AG04450 (cell line): ENCODE results near the gene ZNF581. TPM values are rescaled to one million over a fixed set of nuclear protein-coding genes. Genes with fewer than 3 reads are reported as not detected.

ENCODE experiments used
- CTCF ChIA-PET: fragments of 300-600, 350-600 bp; formaldehyde crosslinking; extraction: SDS; loops from one replicate; lab custom pipeline; 2022; ENCODE audit warnings: antibody characterized with exemption, inconsistent platforms; lab: Charles Lee
- POLR2A ChIA-PET: fragments of 350-600 bp; formaldehyde crosslinking; extraction: SDS; loops from one replicate; lab custom pipeline; 2021; ENCODE audit warnings: antibody characterized with exemption, inconsistent platforms; lab: Yijun Ruan, JAX
- DNase-seq: peaks from one replicate; pipeline ENCODE4 v3.0.0-alpha.2; 2011; ENCODE audit warnings: low read depth, low spot score
- H3K27ac ChIP-seq: one replicate; pipeline ENCODE4 v1.5.1; 2012; ENCODE audit warnings: low read depth, low read length, control low read depth
- H3K27me3 ChIP-seq: one replicate; pipeline ENCODE4 v1.6.0; 2012; ENCODE audit warnings: low read length; ENCODE audit not compliant: control insufficient read depth, insufficient read depth
- H3K4me3 ChIP-seq: 2 replicates; pipeline ENCODE4 v1.5.1; 2011; ENCODE audit warnings: mild to moderate bottlenecking, low read depth, low read length, control low read depth
- H3K9me3 ChIP-seq: 2 replicates; pipeline ENCODE4 v1.5.1; 2012; ENCODE audit warnings: low read length; ENCODE audit not compliant: control insufficient read depth, insufficient read depth
- polyA plus RNA-seq: library from polyadenylated mRNA; depleted of rRNA; stranded (reverse); fragments of >200 nt; gene quantifications from 2 replicates; pipeline ENCODE4 v1.2.3, GENCODE V29; 2011
- TF ChIP-seq, protein P1 (sequence below): IDR thresholded peaks from 2 replicates; pipeline ENCODE4 v1.5.1; 2011; ENCODE audit warnings: low read depth, low read length, control low read depth, inconsistent platforms

The ZNF581 gene
- polyA plus RNA-seq, 1 experiment: 19.1 TPM

- H3K4me3 ChIP-seq: peak overlapping the region; percentile 87
- peaks cover 16% of the 10 kb centered on the region; the same call in 1 of the 2 replicates for H3K9me3 ChIP-seq
- H3K27ac ChIP-seq: no peak overlapping the region
- TF ChIP-seq, protein P1, sequence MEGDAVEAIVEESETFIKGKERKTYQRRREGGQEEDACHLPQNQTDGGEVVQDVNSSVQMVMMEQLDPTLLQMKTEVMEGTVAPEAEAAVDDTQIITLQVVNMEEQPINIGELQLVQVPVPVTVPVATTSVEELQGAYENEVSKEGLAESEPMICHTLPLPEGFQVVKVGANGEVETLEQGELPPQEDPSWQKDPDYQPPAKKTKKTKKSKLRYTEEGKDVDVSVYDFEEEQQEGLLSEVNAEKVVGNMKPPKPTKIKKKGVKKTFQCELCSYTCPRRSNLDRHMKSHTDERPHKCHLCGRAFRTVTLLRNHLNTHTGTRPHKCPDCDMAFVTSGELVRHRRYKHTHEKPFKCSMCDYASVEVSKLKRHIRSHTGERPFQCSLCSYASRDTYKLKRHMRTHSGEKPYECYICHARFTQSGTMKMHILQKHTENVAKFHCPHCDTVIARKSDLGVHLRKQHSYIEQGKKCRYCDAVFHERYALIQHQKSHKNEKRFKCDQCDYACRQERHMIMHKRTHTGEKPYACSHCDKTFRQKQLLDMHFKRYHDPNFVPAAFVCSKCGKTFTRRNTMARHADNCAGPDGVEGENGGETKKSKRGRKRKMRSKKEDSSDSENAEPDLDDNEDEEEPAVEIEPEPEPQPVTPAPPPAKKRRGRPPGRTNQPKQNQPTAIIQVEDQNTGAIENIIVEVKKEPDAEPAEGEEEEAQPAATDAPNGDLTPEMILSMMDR: no peak
- CTCF ChIA-PET: interaction anchor here (0.5 to 1.2 kb wide), 2 partner anchors 15 to 32 kb away, joined by 3 read pairs; no protein-coding TSS in a partner anchor
- POLR2A ChIA-PET: interaction anchor here (0.6 to 1.0 kb wide), 4 partner anchors 12 to 34 kb away, joined by 3 to 4 read pairs (median 3); no protein-coding TSS in a partner anchor
- DNase-seq: no peak
- H3K27me3 ChIP-seq: no peaks in the 10 kb centered on the region
Observed at GRCh38 chr19:55600662-55601028, 42.8 kb upstream of the ZNF581 start.

DNA sequence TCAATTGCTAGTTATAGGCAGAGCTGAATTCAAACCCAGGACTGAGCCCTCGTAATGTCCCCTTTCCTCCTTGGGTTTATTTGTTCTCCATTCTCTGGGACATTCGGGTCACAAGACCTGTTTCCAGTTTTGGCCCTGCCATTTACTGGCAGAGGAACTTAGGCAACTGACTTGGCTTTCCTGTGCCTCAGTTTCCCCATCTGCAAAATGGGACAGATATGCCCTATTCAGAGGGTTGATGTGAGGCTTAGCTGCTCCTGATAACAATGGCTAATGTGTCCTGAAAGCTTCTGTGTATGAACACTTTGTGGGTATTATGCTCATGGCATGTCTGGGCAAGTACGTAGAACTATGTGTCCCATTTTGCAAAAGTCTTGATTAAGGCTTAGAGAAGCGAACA, 42.4 kb upstream of the ZNF581 start:
- ChIA-PET CTCF (interaction anchor here (0.5 to 1.2 kb wide), 2 partner anchors 15 to 32 kb away, joined by 3 read pairs; no protein-coding TSS in a partner anchor), POLR2A (no interaction called here)
- DNase-seq: no peak
- Histone ChIP-seq H3K27me3 (no peaks in the 10 kb centered on the region), H3K4me3 (peak overlapping the region; percentile 87), H3K27ac (no peak overlapping the region), H3K9me3 (peaks cover 16% of the 10 kb centered on the region; the same call in 1 of the 2 replicates)
- TF ChIP-seq, protein P1: no peak

DNA sequence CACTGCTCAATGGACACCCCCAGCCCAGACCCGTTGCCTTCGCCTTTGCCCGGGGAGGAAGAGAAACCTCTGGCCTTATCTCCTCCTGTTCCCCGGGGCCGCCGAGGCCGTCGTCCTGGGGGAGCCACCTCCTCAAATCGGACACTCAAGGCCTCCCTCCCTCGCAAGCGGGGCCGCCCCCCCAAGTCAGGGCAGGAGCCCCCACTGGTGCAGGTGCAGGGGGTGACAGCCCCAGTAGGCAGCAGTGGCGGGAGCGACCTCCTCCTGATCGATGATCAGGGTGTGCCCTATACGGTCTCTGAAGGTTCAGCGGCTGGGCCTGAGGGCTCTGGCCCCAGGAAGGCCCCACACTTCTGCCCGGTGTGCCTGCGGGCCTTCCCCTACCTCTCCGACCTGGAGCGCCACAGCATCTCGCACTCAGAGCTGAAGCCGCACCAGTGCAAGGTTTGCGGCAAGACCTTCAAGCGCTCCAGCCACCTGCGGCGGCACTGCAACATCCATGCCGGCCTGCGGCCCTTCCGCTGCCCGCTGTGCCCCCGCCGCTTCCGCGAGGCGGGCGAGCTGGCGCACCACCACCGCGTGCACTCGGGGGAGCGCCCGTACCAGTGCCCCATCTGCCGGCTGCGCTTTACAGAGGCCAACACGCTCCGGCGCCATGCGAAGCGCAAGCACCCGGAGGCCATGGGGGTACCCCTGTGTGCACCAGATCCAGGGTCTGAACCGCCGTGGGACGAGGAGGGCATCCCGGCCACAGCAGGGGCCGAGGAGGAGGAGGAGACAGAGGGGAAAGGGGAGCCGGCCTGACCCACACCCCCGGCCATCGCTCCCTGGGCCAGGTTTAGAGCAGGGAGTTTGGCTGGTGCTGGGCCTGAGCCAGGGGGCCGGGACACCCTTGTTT, 41.1 kb upstream of the ZNF581 start:
- ChIA-PET POLR2A (no interaction called here), CTCF (interaction anchor here (0.5 kb wide), 1 partner anchor 574 kb away, joined by 4 read pairs; the partner anchor contains the start of gene GALP)
- no peak overlapping the region for H3K27ac ChIP-seq
- no peak overlapping the region for H3K4me3 ChIP-seq
- H3K27me3 ChIP-seq: no peaks in the 10 kb centered on the region
- DNase-seq: no peak
- peaks cover 16% of the 10 kb centered on the region; the same call in 1 of the 2 replicates for H3K9me3 ChIP-seq
- TF ChIP-seq, protein P1: no peak

- CTCF ChIA-PET: no interaction called here
- POLR2A ChIA-PET: no interaction called here
Observed at GRCh38 chr19:55603115-55603514, 40.3 kb upstream of the ZNF581 start.

More at GRCh38 chr19:55603115-55603514, 40.3 kb upstream of the ZNF581 start:
- TF ChIP-seq, protein P1: no peak
- no peak overlapping the region for H3K27ac ChIP-seq
- no peak for DNase-seq
- H3K4me3 ChIP-seq: no peak overlapping the region
- H3K9me3 ChIP-seq: peaks cover 13% of the 10 kb centered on the region; the same call in 1 of the 2 replicates
- H3K27me3 ChIP-seq: no peaks in the 10 kb centered on the region
